22Rv1 (cell line): Measurements from ENCODE around the gene PPP1R27.

Experiments used
- H3K27ac ChIP-seq: fragments of 450-650 bp; 2 replicates; pipeline ENCODE4 v1.5.1; 2017
- ZFX ChIP-seq: fragments of 450-650 bp; IDR thresholded peaks from 2 replicates; pipeline ENCODE4 v1.6.1; 2017; ENCODE audit warnings: antibody characterized with exemption, borderline replicate concordance
- TF ChIP-seq, protein P1 (sequence below): fragments of 450-650 bp; IDR thresholded peaks from 2 replicates; pipeline ENCODE4 v1.5.1; 2017; ENCODE audit warnings: mild to moderate bottlenecking

PPP1R27 gene

GRCh38 chr17:81813861-81814683 lies 20.8 kb downstream of the PPP1R27 start:
- no peak for TF ChIP-seq ZFX
- TF ChIP-seq, protein P1, sequence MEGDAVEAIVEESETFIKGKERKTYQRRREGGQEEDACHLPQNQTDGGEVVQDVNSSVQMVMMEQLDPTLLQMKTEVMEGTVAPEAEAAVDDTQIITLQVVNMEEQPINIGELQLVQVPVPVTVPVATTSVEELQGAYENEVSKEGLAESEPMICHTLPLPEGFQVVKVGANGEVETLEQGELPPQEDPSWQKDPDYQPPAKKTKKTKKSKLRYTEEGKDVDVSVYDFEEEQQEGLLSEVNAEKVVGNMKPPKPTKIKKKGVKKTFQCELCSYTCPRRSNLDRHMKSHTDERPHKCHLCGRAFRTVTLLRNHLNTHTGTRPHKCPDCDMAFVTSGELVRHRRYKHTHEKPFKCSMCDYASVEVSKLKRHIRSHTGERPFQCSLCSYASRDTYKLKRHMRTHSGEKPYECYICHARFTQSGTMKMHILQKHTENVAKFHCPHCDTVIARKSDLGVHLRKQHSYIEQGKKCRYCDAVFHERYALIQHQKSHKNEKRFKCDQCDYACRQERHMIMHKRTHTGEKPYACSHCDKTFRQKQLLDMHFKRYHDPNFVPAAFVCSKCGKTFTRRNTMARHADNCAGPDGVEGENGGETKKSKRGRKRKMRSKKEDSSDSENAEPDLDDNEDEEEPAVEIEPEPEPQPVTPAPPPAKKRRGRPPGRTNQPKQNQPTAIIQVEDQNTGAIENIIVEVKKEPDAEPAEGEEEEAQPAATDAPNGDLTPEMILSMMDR: no peak
- no peak overlapping the region for H3K27ac ChIP-seq

DNA sequence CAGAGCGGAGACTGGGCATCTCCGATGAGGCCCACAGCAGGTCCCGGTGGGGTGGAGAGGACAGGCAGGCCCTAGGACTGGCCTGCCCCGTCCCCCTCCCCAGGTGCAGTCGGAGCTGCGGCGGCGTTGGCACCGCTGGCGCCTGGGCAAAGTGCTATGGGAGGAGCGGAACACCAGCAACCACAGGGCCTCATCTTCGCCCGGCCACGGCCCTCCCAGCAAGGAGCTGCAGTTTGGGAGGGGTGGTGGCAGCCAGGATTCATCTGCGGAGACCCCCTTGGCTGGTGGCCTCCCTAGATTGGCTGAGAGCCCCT lies 21.5 kb downstream of the PPP1R27 start:
- H3K27ac ChIP-seq: no peak overlapping the region
- TF ChIP-seq, protein P1: no peak
- TF ChIP-seq ZFX: no peak

GRCh38 chr17:81812571-81813370 lies 22.1 kb downstream of the PPP1R27 start:
- TF ChIP-seq, protein P1: no peak
- TF ChIP-seq ZFX: no peak

GRCh38 chr17:81811705-81812570 lies 22.9 kb downstream of the PPP1R27 start:
- TF ChIP-seq, protein P1: no peak
- no peak for TF ChIP-seq ZFX
- no peak overlapping the region for H3K27ac ChIP-seq

More at GRCh38 chr17:81812571-81813370, 22.1 kb downstream of the PPP1R27 start:
- H3K27ac ChIP-seq: no peak overlapping the region

GRCh38 chr17:81810892-81811704 lies 23.8 kb downstream of the PPP1R27 start:
- TF ChIP-seq, protein P1: no peak
- no peak for TF ChIP-seq ZFX
- no peak overlapping the region for H3K27ac ChIP-seq

- TF ChIP-seq ZFX: no peak
- TF ChIP-seq, protein P1: no peak
- H3K27ac ChIP-seq: no peak overlapping the region
Observed at GRCh38 chr17:81810476-81810875, 24.4 kb downstream of the PPP1R27 start.
